ENCODE measurements around the gene PLRG1.

The PLRG1 gene

GRCh38 chr4:154519214-154519613 is 31.0 kb downstream of the PLRG1 start:
- Histone ChIP-seq H3K4me3 (ENCODE audit: low read depth, low read length) (no peak overlapping the region), H3K36me3 (replicated peaks) (no peaks in the 10 kb centered on the region), H3K27me3 (replicated peaks) (no peaks in the 10 kb centered on the region), H3K27ac (no peak overlapping the region)
- no peak for DNase-seq
- in situ Hi-C loops (cut with HindIII; ENCODE audit: low pct_ligation_motif_present, low sequenced_read_pairs), result no loop called here
- TF ChIP-seq CTCF (IDR thresholded peaks at IDR 0.05; ENCODE audit: low read depth, low read length, missing control alignments), result no peak

- no peak overlapping the region for H3K4me3 ChIP-seq (ENCODE audit: low read depth, low read length)
- H3K27ac ChIP-seq, result no peak overlapping the region
- H3K36me3 ChIP-seq (replicated peaks), result no peaks in the 10 kb centered on the region
- no peaks in the 10 kb centered on the region for H3K27me3 ChIP-seq (replicated peaks)
- no peak for DNase-seq
- no peak for TF ChIP-seq CTCF (IDR thresholded peaks at IDR 0.05; ENCODE audit: low read depth, low read length, missing control alignments)
- in situ Hi-C loops (cut with HindIII; ENCODE audit: low pct_ligation_motif_present, low sequenced_read_pairs), result no loop called here
Measured at GRCh38 chr4:154517591-154517990, 32.6 kb downstream of the PLRG1 start.

- Histone ChIP-seq H3K27ac (no peak overlapping the region), H3K27me3 (replicated peaks) (no peaks in the 10 kb centered on the region), H3K36me3 (replicated peaks) (no peaks in the 10 kb centered on the region), H3K4me3 (ENCODE audit: low read depth, low read length) (no peak overlapping the region)
- in situ Hi-C loops (cut with HindIII; ENCODE audit: low pct_ligation_motif_present, low sequenced_read_pairs), result no loop called here
- TF ChIP-seq CTCF (IDR thresholded peaks at IDR 0.05; ENCODE audit: low read depth, low read length, missing control alignments), result no peak
- no peak for DNase-seq
Measured at GRCh38 chr4:154516318-154517029, 33.7 kb downstream of the PLRG1 start.

- no peak for TF ChIP-seq CTCF (IDR thresholded peaks at IDR 0.05; ENCODE audit: low read depth, low read length, missing control alignments)
- Histone ChIP-seq H3K4me3 (ENCODE audit: low read depth, low read length) (no peak overlapping the region), H3K27me3 (replicated peaks) (no peaks in the 10 kb centered on the region), H3K27ac (no peak overlapping the region), H3K36me3 (replicated peaks) (no peaks in the 10 kb centered on the region)
- in situ Hi-C loops (cut with HindIII; ENCODE audit: low pct_ligation_motif_present, low sequenced_read_pairs), result no loop called here
- DNase-seq, result no peak
Measured at GRCh38 chr4:154511981-154512380, 38.2 kb downstream of the PLRG1 start.

GRCh38 chr4:154511548-154511947 is 38.7 kb downstream of the PLRG1 start:
- no peak overlapping the region for H3K27ac ChIP-seq
- H3K27me3 ChIP-seq (replicated peaks), result no peaks in the 10 kb centered on the region
- TF ChIP-seq CTCF (IDR thresholded peaks at IDR 0.05; ENCODE audit: low read depth, low read length, missing control alignments), result no peak
- no peaks in the 10 kb centered on the region for H3K36me3 ChIP-seq (replicated peaks)
- in situ Hi-C loops (cut with HindIII; ENCODE audit: low pct_ligation_motif_present, low sequenced_read_pairs), result no loop called here
- no peak for DNase-seq
- H3K4me3 ChIP-seq (ENCODE audit: low read depth, low read length), result no peak overlapping the region

GRCh38 chr4:154507156-154507555 is 43.0 kb downstream of the PLRG1 start:
- in situ Hi-C loops (cut with HindIII; ENCODE audit: low pct_ligation_motif_present, low sequenced_read_pairs), result no loop called here
- H3K36me3 ChIP-seq (replicated peaks), result no peaks in the 10 kb centered on the region
- DNase-seq, result no peak
- no peak overlapping the region for H3K27ac ChIP-seq
- no peak for TF ChIP-seq CTCF (IDR thresholded peaks at IDR 0.05; ENCODE audit: low read depth, low read length, missing control alignments)
- H3K27me3 ChIP-seq (replicated peaks), result no peaks in the 10 kb centered on the region
- H3K4me3 ChIP-seq (ENCODE audit: low read depth, low read length), result no peak overlapping the region

Data from brain microvascular endothelial cell (primary cell).